NCI-H526 treated with DMSO at 0.1 percent for 48 hours (cell line): Measurements from ENCODE around the gene ZNHIT2.
A peak's percentile ranks its signal among the peaks of the same experiment; 100 is the strongest.

Experiments used
- DNase-seq: peaks from one replicate; lab custom pipeline; 2025; lab: John Stamatoyannopoulos, UW

Gene ZNHIT2

DNA sequence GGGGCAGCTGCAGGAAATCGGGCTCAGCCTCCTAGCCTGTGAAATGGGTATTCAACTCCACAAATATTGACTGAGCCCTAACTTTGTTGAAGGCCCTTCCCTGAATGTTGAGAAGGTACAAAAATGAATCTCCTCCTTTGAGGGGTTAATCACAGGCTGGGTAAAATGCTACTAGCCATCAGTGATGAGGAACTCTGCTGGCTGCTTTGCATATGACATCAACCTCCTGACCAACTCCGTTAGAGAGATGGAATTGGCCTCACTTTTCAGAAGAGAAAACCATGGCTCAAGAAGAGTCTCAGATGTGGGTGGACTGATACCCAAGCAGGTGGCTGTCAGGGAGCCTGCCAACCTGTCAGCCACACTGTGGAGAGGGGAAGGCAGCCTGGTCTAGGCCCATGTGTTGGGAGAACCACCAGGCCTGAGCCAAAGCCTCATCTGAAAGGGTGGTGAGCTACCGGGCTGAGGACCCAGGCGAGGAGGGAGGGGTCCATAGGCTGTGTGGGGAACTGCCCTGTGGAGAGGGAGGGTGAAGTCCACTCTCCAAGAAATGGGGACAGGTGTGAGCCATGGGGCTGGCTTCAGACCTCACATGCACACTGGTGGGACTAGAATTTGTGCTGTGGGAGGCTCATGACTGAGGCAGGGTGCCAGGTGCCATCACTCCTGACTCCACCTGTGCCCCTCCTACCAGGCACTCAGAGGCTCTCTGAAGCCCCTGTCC is 45.4 kb downstream of the ZNHIT2 start:
- no peak for DNase-seq

DNA sequence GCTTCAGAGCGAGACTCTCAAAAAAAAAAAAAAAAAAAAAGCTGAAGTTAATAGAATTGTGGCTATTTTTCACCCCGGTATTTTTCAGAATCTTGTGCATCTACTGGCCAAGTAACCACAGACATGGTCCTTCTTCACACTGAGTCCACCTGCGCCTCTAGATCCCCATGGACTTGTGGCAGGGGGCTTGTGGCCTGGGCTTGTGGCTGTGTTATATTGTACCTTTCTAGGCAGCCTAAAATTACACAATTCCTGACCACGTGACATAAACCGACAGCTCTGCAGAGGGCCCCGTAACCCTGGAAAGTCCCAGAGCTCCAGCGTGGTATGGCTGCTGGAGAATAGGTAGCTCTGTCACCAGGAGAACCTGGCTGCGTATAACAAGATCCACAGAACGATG is 48.3 kb downstream of the ZNHIT2 start:
- no peak for DNase-seq

- DNase-seq, result no peak
Observed at GRCh38 chr11:65067446-65067845, 50.1 kb downstream of the ZNHIT2 start.

DNA sequence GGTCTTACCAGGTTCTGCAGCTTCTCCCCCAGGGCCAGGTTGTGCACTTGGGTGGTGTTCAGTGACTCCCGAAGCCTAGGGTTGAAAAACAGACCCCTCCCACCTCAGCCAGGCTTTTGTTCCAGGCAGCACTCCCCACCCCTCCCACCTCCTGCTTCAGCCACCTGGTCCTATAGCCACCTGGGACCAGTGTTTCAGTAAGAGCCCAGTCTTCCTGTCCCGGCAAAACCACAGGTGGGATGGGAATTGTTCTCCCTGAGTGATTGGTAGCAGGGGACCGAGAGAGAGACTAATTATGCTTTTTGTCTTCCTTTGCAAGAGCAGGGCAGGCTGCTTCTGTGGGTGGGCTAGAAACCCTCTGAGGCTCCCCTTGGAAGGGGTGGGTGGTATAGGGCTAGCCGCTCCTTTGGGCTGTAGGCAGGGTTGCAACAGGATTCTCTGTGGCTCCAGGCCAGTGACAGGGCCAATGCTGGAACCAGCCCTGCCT is 50.7 kb downstream of the ZNHIT2 start:
- DNase-seq, result peak; percentile 6
